HG03460 (cell line): ENCODE data around the gene MND1.

Experiments used
- ATAC-seq: cut with Tn5 transposase; IDR thresholded peaks from one replicate; pipeline ENCODE4 v1.9.1; 2021; ENCODE audit not compliant: unreplicated experiment

Gene MND1

DNA sequence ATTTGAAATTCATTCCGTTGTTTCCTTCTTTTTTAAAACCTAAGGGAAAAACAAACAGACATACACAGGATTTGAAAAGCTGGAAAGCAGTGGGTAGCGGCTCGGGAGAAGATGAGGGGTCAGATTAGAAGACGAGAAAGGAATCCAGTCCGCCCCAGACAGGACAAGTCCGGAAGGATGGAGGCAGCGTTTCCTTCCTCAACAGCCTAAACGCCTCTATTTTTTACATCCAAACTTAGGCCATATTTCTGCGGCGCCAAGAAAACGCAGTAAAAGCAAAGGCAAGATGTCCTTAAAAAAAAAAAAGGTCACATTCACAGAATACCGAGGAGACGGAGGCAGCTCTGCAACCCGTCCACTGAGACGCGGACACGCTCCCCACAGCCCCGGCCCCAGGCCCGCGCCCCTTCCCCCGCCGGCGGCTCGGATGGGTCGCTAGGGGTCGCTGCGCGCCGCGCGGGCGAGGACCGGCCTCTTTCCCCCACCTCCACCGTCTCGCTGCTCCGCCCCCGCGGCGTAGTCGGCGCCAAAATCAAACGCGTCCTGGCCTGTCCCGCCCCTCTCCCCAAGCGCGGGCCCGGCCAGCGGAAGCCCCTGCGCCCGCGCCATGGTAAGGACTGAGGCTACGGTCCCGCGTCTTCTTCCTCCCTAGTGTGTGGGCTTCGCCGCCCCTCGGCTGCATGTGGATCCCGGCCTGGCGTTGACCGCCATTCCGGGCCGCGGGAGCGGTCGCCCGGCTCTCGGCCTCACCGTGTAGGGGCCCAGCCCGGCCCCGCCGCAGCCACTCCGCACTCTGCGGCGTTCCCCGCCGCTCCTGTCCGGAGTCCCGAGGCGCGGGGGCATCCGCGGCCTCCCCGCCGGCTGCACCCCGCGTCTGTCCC is at the start of gene MND1:
Gene MND1 (plus strand): TSS at position 558 of the 881 bp plus-strand sequence. CDS start 50 bp downstream, at position 608.
- peak; percentile 74 for ATAC-seq

DNA sequence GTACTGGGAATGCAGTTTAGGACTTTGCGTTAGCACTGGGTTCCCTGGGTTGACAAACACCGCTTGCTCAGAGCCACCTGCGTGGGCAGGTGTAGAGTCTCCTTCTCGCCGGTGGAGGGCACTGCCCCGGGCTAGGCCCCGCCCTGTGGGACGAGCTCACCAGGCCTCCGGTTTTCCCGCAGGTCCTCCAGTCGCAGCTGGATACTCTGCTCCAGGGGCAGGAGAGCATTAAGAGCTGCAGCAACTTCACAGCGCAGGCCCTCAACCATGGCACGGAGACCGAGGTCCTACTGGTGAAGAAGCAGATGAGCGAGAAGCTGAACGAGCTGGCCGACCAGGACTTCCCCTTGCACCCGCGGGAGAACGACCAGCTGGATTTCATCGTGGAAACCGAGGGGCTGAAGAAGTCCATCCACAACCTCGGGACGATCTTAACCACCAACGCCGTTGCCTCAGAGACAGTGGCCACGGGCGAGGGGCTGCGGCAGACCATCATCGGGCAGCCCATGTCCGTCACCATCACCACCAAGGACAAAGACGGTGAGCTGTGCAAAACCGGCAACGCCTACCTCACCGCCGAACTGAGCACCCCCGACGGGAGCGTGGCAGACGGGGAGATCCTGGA is 49.2 kb upstream of the MND1 start:
- no peak for ATAC-seq

DNA sequence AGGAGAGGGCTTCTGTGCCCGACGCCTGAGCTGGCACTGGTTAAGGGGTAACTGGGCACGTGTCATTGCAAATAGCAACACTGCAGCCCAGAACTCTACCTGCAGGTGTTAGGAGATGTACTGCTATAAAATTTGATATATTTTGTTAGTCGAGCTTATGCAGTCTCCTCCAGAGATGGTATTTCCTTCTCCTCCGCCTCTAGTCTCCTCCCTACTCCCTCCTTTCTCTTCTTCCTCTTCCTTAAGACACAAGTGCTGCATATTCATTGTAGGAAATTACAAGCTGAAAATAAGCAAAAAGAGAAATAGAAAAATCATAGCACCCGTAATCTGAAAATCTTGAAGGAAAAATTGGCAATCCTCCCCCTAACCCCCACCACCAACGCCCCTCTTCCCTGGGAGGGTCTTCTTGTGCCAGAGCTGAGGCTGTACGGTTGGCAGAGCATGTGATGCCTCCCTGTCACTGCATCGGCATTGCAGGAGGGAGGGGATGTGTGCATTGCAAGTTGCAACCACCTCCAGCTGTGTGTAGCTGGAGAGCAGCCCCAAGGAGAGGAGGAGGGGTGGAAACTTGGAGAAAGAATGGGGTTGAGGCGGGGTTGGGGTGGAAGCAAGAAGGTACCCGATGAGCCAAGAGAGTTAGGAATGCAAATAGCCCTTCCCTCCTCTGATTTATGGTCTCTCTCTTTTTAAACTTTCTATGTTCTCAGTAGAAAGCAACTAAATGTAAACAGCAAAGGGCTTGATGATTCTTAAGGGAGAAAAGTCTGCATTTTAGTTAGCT is 48.3 kb upstream of the MND1 start:
- no peak for ATAC-seq

- no peak for ATAC-seq
These were observed 47.4 kb upstream of the MND1 start for GRCh38 chr4:153297116-153297515.

DNA sequence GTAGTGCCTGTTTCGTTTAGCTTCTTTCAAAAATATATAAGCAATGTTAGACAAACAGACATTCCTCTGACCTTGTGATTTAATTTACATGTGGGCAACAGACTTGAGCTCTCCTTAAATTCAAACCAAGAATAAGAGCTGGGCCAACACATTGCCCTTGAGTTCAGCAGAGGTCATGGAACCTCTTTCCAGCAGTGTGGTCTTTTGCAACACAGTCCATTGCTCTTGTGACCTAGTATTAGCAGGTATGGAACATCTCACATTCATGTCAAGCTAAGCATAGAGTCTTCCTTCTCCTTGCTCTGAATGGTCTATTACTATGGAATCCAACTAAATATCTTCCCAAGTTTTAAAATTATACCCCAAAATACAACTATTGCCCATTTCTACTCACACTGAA is 33.7 kb upstream of the MND1 start:
- no peak for ATAC-seq

GRCh38 chr4:153314915-153315314 is 29.6 kb upstream of the MND1 start:
- no peak for ATAC-seq

DNA sequence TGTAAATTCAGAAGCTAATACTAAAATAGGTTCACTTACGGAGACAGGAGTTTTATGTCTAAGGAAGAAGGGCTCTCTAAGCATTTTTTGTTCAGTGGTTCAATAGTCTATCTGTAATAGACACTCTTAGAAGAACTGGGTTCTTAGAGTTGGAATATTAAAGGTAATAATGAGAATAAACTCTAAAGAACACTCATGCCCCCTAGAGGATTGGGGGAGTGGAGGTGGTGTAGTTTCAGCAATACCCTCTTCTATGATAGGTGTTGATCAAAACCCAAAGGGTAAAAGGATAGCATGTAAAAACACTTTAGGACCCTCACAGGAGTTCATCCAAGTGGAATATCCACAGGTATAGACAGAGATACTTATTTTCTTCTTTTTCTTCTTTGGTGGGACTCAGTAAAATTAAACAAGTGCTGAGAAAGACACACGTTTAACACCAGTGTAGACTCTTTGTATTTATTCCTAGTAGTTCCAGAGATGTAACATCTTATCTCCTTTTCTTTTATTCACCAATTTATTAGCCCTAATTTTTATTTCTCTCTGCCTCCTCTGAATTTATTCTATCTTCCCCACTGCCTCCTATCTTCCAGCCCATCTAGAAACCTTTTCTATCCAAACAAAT is 25.7 kb upstream of the MND1 start:
- ATAC-seq = no peak

GRCh38 chr4:153322791-153323190 is 21.7 kb upstream of the MND1 start:
- no peak for ATAC-seq

- ATAC-seq = no peak
These were observed 20.4 kb upstream of the MND1 start for GRCh38 chr4:153324046-153324445.

GRCh38 chr4:153325558-153325957 is 18.9 kb upstream of the MND1 start:
- no peak for ATAC-seq

DNA sequence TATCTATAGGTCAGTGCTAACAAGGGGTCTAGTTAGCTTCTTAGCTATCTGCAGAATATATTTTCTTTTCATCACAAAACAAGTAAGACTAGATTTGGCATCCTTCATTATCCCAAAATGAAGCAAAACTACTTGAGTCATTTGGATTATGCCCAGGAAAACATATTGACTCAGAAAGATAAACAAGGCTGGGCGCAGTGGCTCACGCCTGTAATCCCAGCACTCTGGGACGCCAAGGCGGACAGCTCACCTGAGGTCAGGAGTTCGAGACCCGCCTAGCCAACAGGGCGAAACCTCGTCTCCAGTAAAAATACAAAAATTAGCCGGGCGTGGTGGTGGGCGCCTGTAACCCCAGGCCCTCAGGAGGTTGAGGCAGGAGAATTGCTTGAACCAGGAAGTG is 18.0 kb upstream of the MND1 start:
- ATAC-seq = no peak

DNA sequence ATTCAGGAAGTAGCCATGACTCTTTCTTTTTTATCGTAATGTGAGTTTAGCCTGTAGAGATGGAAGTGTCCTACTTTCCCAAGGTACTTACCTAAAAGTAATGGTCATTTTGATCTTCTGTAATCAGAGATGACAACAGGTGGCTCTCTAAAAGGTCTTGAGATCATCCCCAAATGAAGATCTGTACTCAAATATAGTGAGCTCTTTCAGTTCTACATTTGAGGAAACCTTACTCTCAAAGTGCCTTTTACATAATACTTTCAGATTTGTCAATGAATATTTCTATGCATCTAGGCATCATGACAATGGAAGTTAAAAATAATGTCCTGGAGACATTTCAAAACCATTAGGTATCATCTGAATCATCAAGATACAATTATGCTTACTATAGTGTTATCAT is 17.2 kb upstream of the MND1 start:
- ATAC-seq = no peak

DNA sequence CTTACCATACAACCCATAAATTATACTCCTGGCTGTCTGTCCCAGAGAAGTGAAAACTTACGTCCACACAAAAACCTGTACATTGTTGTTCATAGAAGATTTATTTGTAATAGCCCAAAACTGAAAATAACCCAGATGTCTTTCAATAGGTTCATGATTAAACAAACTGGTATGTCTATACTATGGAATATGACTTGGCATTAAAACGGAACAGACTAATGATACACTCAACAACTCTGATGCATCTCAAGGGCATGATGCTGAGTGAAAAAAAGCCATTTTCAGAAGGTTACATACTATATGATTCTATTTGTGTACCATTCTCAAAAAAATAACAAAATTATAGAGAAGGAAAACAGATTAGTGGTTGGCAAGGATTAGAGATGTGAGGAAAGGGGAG is 11.6 kb upstream of the MND1 start:
- no peak for ATAC-seq

GRCh38 chr4:153333874-153334273 is 10.6 kb upstream of the MND1 start:
- no peak for ATAC-seq

DNA sequence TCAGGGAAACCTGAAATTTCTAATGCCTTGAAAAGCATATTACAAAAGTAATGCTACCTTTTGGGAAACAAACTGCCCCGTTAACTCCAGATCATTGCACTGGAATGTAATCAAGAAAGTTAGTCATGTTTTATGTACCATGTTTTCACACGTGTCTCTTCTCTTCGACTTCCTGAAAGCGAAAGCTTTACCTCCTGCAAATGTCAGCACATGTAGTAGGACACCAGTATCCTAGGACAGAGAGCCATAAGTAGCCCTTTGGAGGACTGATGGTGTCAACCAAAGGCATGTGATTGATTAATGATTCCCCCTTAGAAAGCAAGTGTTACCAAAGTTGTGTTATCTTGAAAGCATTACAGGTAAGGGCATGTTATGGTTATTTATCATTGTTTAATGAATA is 8.8 kb upstream of the MND1 start:
- ATAC-seq = no peak

DNA sequence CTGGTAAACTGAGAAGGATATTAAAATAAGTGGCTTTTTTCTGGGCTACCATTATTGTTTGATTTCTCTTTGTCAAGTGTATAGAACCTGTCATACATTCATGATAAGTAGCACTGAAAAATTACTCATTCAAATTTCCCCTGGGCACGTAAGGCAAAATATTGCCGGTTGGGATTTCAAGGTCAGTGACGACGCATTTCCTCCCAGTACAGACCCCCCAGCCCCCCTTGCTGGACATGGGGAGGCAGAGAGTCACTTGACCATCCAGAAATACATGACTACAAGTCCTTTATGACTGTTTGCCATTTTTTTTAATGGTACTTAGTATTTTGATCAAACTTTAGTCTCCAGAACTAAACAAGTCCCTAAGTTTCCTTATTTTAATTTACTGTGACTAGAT is 6.8 kb upstream of the MND1 start:
- no peak for ATAC-seq

DNA sequence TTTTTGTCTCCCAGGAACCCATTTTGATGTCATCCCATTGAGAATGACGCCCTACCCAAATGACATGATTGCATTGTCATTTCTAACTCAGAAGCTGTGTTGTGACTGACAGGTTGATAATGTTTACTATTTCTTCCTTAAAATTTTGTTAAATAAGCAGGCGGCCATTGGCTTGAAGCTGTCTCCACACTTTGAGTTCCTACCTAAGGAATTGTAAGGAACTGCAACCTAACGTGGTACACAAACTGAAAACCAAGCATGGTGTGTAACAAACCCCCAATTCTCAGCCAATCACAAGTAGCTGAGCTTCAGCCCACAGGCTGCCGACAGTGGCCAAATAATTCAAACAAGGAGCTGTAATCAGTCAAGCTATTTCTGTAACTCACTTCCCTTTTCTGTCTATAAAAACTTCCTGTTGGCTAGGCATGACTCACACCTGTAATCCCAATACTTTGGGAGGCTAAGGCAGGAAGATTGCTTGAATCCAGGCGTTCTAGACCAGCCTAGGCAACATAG is 2.9 kb upstream of the MND1 start:
- no peak for ATAC-seq

GRCh38 chr4:153342751-153343552 is 1.5 kb upstream of the MND1 start:
- ATAC-seq = no peak

DNA sequence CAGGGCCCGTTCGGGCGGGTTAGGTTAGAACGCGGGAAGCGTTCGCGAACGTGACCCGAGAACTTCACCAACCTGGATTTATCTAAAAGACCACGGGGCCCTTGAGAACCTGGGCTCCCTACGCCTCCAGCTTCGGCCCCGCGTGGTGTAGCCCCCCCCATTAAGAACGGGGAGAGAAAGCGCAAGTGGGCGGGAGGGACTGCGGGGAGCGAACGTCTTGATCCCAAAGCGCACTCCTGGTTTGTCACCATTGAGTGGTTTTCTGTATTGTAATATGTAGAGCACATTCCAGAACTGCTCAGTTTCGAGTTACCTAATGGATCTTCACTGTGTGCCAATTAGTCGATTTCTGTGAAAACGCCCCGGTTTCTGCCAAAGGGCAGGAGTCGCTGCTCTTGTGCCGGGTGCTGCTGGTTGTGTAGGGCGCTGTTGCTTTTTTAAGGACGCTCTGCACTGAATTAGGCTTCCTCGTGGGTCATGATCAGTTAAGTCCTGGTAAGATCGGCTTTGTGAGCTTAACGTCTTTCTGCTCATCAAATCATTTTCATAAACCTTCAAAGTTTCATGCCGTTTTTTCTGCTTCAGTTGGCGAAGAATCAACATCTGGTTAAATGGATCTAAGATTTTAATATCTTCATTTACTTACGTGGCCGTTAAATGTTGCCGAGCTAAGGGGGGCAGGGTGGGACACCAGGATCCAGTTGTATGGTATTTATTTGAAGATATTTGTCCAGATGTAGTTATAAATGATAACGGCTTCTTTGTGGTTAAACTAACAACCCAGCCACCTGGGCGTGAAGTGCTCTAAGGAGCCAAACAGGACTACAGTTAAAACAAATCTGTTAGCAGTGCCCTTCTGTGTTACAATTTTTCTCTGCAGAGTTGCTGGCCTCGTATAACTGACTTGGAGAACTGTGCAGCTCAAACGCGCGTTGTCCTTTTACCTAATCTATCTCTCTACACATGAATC is 809 bp downstream of the MND1 start:
- peak; percentile 39 for ATAC-seq
